SU-DHL-6 (cell line): Measurements from ENCODE around the gene PIH1D1.

ENCODE experiments used
- H2AFZ ChIP-seq: fragments of 200-600 bp; sonication (generic); 2 replicates; pipeline ENCODE4 v1.6.1; 2014; ENCODE audit warnings: low read depth, mild to moderate bottlenecking, moderate library complexity, mixed read lengths, antibody characterized with exemption, low read length; ENCODE audit not compliant: severe bottlenecking
- H3F3A ChIP-seq: fragments of 200-600 bp; shearing (Covaris generic); 2 replicates; pipeline ENCODE4 v1.6.0; 2016; ENCODE audit warnings: antibody characterized with exemption, mild to moderate bottlenecking; ENCODE audit not compliant: insufficient read depth
- H3K27ac ChIP-seq: fragments of 200-600 bp; sonication (generic); 2 replicates; pipeline ENCODE4 v1.5.1; 2016; ENCODE audit warnings: low read depth, mild to moderate bottlenecking, low read length, moderate library complexity, mixed read lengths
- H3K27me3 ChIP-seq: fragments of 200-600 bp; sonication (generic), shearing (Covaris generic); 2 replicates; pipeline ENCODE4 v1.6.0; 2014; ENCODE audit warnings: mild to moderate bottlenecking, low read length
- H3K36me3 ChIP-seq: fragments of 200-600 bp; sonication (generic); 2 replicates; pipeline ENCODE4 v1.6.1; 2014; ENCODE audit warnings: mild to moderate bottlenecking, low read length, mixed read lengths
- H3K4me2 ChIP-seq: fragments of 300-600, 200-600 bp; shearing (Covaris generic), sonication (generic); 2 replicates; pipeline ENCODE4 v1.6.0; 2014; ENCODE audit warnings: low read length, low read depth, mild to moderate bottlenecking; ENCODE audit not compliant: poor library complexity, severe bottlenecking
- H3K4me3 ChIP-seq: fragments of 200-600 bp; sonication (generic); 2 replicates; pipeline ENCODE4 v1.5.1; 2014; ENCODE audit warnings: antibody characterized with exemption, low read length, mild to moderate bottlenecking, mixed read lengths; ENCODE audit not compliant: insufficient read depth, poor library complexity, severe bottlenecking
- H3K79me2 ChIP-seq: fragments of 200-600 bp; sonication (generic); 2 replicates; pipeline ENCODE4 v1.6.1; 2014; ENCODE audit warnings: mild to moderate bottlenecking, low read length, moderate library complexity; ENCODE audit not compliant: insufficient read depth
- H3K9ac ChIP-seq: fragments of 200-600 bp; sonication (generic); 2 replicates; pipeline ENCODE4 v1.7.0; 2014; ENCODE audit warnings: mild to moderate bottlenecking, low read length
- H3K9me2 ChIP-seq: fragments of 200-600 bp; sonication (generic); replicated peaks from 2 replicates; pipeline ENCODE4 v1.6.1; 2014; ENCODE audit warnings: low read length; ENCODE audit not compliant: insufficient read depth
- H3K9me3 ChIP-seq: fragments of 200-600 bp; sonication (generic); 2 replicates; pipeline ENCODE4 v1.6.1; 2014; ENCODE audit warnings: low read length, mixed read lengths; ENCODE audit not compliant: insufficient read depth
- H4K20me1 ChIP-seq: fragments of 200-600 bp; sonication (generic); 2 replicates; pipeline ENCODE4 v1.6.1; 2014; ENCODE audit warnings: low read depth, mild to moderate bottlenecking, antibody characterized with exemption, low read length, moderate library complexity, mixed read lengths
- CTCF ChIP-seq: fragments of 200-600 bp; sonication (generic); IDR thresholded peaks from one replicate; pipeline ENCODE4 v1.5.1; 2017; ENCODE audit warnings: antibody characterized with exemption, mild to moderate bottlenecking, low read length, moderate library complexity; ENCODE audit not compliant: insufficient read depth, poor library complexity, severe bottlenecking
- EZH2phosphoT487 ChIP-seq: fragments of 200-600 bp; sonication (generic), shearing (Covaris generic); conservative IDR thresholded peaks from 2 replicates; pipeline ENCODE4 v1.6.1; 2018; ENCODE audit warnings: mild to moderate bottlenecking, antibody characterized with exemption, low read length, moderate library complexity, mixed read lengths

Gene PIH1D1

GRCh38 chr19:49469828-49470614 lies 18.4 kb upstream of the PIH1D1 start:
- Histone ChIP-seq H3K9me3 (no peaks in the 10 kb centered on the region), H3K4me2 (no peak overlapping the region), H3K36me3 (no peaks in the 10 kb centered on the region), H3K27ac (peak overlapping the region; percentile 40), H3K4me3 (no peak overlapping the region), H3K9me2 (no peaks in the 10 kb centered on the region), H3F3A (peaks cover 13% of the 10 kb centered on the region; the same call in 1 of the 2 replicates), H3K79me2 (no peaks in the 10 kb centered on the region), H2AFZ (peak overlapping the region; percentile 10), H3K9ac (no peak overlapping the region; the same call in 1 of the 2 replicates), H4K20me1 (no peaks in the 10 kb centered on the region), H3K27me3 (no peaks in the 10 kb centered on the region)
- no peak for TF ChIP-seq EZH2phosphoT487
- peak; percentile 61 for TF ChIP-seq CTCF

- no peaks in the 10 kb centered on the region for H3K9me3 ChIP-seq
- no peak overlapping the region for H3K4me3 ChIP-seq
- no peaks in the 10 kb centered on the region for H3K9me2 ChIP-seq
- H3K27ac ChIP-seq: no peak overlapping the region; the same call in 1 of the 2 replicates
- H3K9ac ChIP-seq: no peak overlapping the region
- H3K36me3 ChIP-seq: no peaks in the 10 kb centered on the region
- H3K27me3 ChIP-seq: no peaks in the 10 kb centered on the region
- TF ChIP-seq CTCF: no peak
- no peak for TF ChIP-seq EZH2phosphoT487
- H3K4me2 ChIP-seq: no peak overlapping the region
- H3F3A ChIP-seq: peaks cover 13% of the 10 kb centered on the region; the same call in 1 of the 2 replicates
- no peak overlapping the region for H2AFZ ChIP-seq
- no peaks in the 10 kb centered on the region for H4K20me1 ChIP-seq
- no peaks in the 10 kb centered on the region for H3K79me2 ChIP-seq
These were observed 17.3 kb upstream of the PIH1D1 start for GRCh38 chr19:49468746-49469447.

DNA sequence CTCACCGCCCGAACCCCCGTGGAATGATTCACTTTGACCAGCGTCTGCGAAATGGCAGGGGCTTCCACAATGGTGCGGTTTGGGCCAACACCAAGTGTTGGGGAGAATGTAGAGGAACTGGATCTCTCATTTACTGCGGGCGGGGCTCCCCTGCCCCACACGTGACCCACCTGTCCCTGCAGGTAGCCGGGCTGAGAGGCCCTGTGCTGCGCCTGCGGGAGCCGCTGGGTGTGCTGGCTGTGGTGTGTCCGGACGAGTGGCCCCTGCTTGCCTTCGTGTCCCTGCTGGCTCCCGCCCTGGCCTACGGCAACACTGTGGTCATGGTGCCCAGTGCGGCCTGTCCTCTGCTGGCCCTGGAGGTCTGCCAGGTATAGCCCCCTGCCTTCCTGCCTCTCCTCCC lies 16.6 kb upstream of the PIH1D1 start:
- Histone ChIP-seq H3K27ac (no peak overlapping the region), H3K79me2 (no peaks in the 10 kb centered on the region), H3K36me3 (no peaks in the 10 kb centered on the region), H2AFZ (no peak overlapping the region), H3K4me3 (no peak overlapping the region), H3K9me3 (no peaks in the 10 kb centered on the region), H3K4me2 (no peak overlapping the region), H4K20me1 (no peaks in the 10 kb centered on the region), H3K9ac (no peak overlapping the region), H3F3A (peaks cover 13% of the 10 kb centered on the region; the same call in 1 of the 2 replicates), H3K27me3 (no peaks in the 10 kb centered on the region), H3K9me2 (no peaks in the 10 kb centered on the region)
- TF ChIP-seq CTCF: no peak
